ENCODE measurements around the gene NLGN1.

- TF ChIP-seq EZH2 (IDR thresholded peaks at IDR 0.05; ENCODE audit: borderline replicate concordance, low read length) = no peak
- TF ChIP-seq, protein P1, sequence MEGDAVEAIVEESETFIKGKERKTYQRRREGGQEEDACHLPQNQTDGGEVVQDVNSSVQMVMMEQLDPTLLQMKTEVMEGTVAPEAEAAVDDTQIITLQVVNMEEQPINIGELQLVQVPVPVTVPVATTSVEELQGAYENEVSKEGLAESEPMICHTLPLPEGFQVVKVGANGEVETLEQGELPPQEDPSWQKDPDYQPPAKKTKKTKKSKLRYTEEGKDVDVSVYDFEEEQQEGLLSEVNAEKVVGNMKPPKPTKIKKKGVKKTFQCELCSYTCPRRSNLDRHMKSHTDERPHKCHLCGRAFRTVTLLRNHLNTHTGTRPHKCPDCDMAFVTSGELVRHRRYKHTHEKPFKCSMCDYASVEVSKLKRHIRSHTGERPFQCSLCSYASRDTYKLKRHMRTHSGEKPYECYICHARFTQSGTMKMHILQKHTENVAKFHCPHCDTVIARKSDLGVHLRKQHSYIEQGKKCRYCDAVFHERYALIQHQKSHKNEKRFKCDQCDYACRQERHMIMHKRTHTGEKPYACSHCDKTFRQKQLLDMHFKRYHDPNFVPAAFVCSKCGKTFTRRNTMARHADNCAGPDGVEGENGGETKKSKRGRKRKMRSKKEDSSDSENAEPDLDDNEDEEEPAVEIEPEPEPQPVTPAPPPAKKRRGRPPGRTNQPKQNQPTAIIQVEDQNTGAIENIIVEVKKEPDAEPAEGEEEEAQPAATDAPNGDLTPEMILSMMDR (IDR thresholded peaks at IDR 0.05; ENCODE audit: low read length) = no peak
Measured at GRCh38 chr3:173778251-173778650, 380.7 kb downstream of the NLGN1 start.

Data from OCI-LY1 (cell line).